ENCODE measurements around the gene CEACAM8. TPM values are rescaled to one million over a fixed set of nuclear protein-coding genes. Genes with fewer than 3 reads are reported as not detected.
"Not testable (repeated sequence)": the region's sequence is repeated elsewhere in the genome, so short reads cannot be mapped to it uniquely, and the experiment has no call there.

Gene CEACAM8
- total RNA-seq: not detected

- Histone ChIP-seq H3K4me1 (no peaks in the 10 kb centered on the region), H3K27ac (no peak within 1 kb of the TSS), H3K36me3 (no peaks in the 10 kb centered on the region), H3K27me3 (no peaks in the 10 kb centered on the region), H3K9me3 (no peaks in the 10 kb centered on the region), H3K4me3 (no peak within 1 kb of the TSS)
- TF ChIP-seq POLR2A (IDR thresholded peaks at IDR 0.05) (no peak), POLR2AphosphoS5 (IDR thresholded peaks at IDR 0.05; ENCODE audit: insufficient read depth in 1 of 2, low read depth in 1 of 2) (no peak), CTCF (IDR thresholded peaks at IDR 0.05) (no peak)
- intact Hi-C loops (cut with DNase I): no loop called here
- DNase-seq (ENCODE audit: extremely low spot score in 2 of 2): no peak
Observed at GRCh38 chr19:42594617-42595489, at the start of gene CEACAM8. Gene CEACAM8 (minus strand): TSS chr19:42594924. CDS start chr19:42594828, 96 bp downstream.

- DNase-seq (ENCODE audit: extremely low spot score in 2 of 2); H3K9me3 ChIP-seq; H3K27me3 ChIP-seq; H3K36me3 ChIP-seq; H3K4me1 ChIP-seq; H3K27ac ChIP-seq; H3K4me3 ChIP-seq; intact Hi-C loops (cut with DNase I): not testable (repeated sequence)
Observed at GRCh38 chr19:42639324-42640092, 44.8 kb upstream of the CEACAM8 start.

GRCh38 chr19:42635233-42635539, 40.5 kb upstream of the CEACAM8 start:
- TF ChIP-seq POLR2A (IDR thresholded peaks at IDR 0.05): no peak
- TF ChIP-seq POLR2AphosphoS5 (IDR thresholded peaks at IDR 0.05; ENCODE audit: insufficient read depth in 1 of 2, low read depth in 1 of 2): no peak
- H3K9me3 ChIP-seq: no peaks in the 10 kb centered on the region
- intact Hi-C loops (cut with DNase I): no loop called here
- no peak for DNase-seq (ENCODE audit: extremely low spot score in 2 of 2)
- no peaks in the 10 kb centered on the region for H3K27me3 ChIP-seq
- H3K4me3 ChIP-seq: no peak overlapping the region
- H3K27ac ChIP-seq: no peak overlapping the region
- no peaks in the 10 kb centered on the region for H3K4me1 ChIP-seq
- H3K36me3 ChIP-seq: no peaks in the 10 kb centered on the region

- TF ChIP-seq POLR2AphosphoS5 (IDR thresholded peaks at IDR 0.05; ENCODE audit: insufficient read depth in 1 of 2, low read depth in 1 of 2) (no peak), POLR2A (IDR thresholded peaks at IDR 0.05) (no peak), CTCF (IDR thresholded peaks at IDR 0.05) (no peak)
- Histone ChIP-seq H3K27me3 (no peaks in the 10 kb centered on the region), H3K4me3 (no peak overlapping the region), H3K27ac (no peak overlapping the region), H3K4me1 (no peaks in the 10 kb centered on the region), H3K9me3 (no peaks in the 10 kb centered on the region), H3K36me3 (no peaks in the 10 kb centered on the region)
- intact Hi-C loops (cut with DNase I): no loop called here
- no peak for DNase-seq (ENCODE audit: extremely low spot score in 2 of 2)
Observed at GRCh38 chr19:42634409-42635232, 39.9 kb upstream of the CEACAM8 start.

- Histone ChIP-seq H3K9me3 (no peaks in the 10 kb centered on the region), H3K27me3 (no peaks in the 10 kb centered on the region), H3K27ac (no peak overlapping the region), H3K4me1 (no peaks in the 10 kb centered on the region), H3K4me3 (no peak overlapping the region), H3K36me3 (no peaks in the 10 kb centered on the region)
- TF ChIP-seq POLR2A (IDR thresholded peaks at IDR 0.05) (no peak), CTCF (IDR thresholded peaks at IDR 0.05) (no peak), POLR2AphosphoS5 (IDR thresholded peaks at IDR 0.05; ENCODE audit: insufficient read depth in 1 of 2, low read depth in 1 of 2) (no peak)
- no peak for DNase-seq (ENCODE audit: extremely low spot score in 2 of 2)
- intact Hi-C loops (cut with DNase I): no loop called here
Observed at GRCh38 chr19:42629191-42629590, 34.5 kb upstream of the CEACAM8 start.

Measured in vagina (tissue), 2 donors.